ENCODE measurements around the gene AMER2. TPM values are rescaled to one million over a fixed set of nuclear protein-coding genes. Genes with fewer than 3 reads are reported as not detected.

Gene AMER2
- polyA plus RNA-seq, 3 donors, result not detected

DNA sequence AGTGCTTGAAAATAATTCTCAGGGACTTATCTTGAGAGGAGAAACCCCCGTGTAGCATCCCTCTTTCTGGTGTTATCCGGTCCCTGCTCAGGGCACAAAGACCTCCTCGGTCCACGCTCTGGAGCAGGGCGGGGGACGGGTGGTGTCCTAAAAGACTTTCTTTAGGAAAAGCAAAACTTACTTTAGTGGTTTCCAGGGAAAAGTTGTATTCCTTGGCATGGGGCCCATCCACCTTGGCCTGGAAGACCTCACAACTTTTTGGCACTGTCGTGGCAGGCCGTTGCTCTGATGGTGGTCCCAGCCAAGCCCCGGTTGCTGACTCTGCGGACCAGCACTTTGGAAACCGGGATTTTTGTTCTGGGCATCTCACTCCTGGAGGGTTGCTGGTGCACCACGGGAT lies 2.7 kb downstream of the AMER2 start:
- peaks cover 0 to 16% (median 8%) of the 10 kb centered on the region in 7 donors for H3K9me3 Mint-ChIP-seq
- no peak overlapping the region for H3K4me2 ChIP-seq (replicated peaks; ENCODE audit: extremely low read depth, low read length, poor library complexity, severe bottlenecking)
- H2AFZ ChIP-seq (ENCODE audit: insufficient read depth, low read depth, low read length, poor library complexity, severe bottlenecking), result no peak overlapping the region
- H3K27me3 Mint-ChIP-seq (ENCODE audit: low read depth in 3 of 3), result peaks cover 54 to 70% (median 65%) of the 10 kb centered on the region in 3 donors
- H3K9ac ChIP-seq (ENCODE audit: insufficient read depth, low read length, poor library complexity, severe bottlenecking), result no peak overlapping the region
- H4K20me1 ChIP-seq (ENCODE audit: insufficient read depth, low read length), result no peaks in the 10 kb centered on the region
- peaks cover 0 to 16% of the 10 kb centered on the region in 2 donors for H3K9me3 ChIP-seq (replicated peaks in 1 of 2; ENCODE audit: control insufficient read depth in 1 of 2, insufficient read depth in 1 of 2, low read length in 2 of 2)
- no peaks in the 10 kb centered on the region for H3K79me2 ChIP-seq (ENCODE audit: insufficient read depth, low read length)
- peaks cover 0 to 3% of the 10 kb centered on the region in 2 donors for H3K4me1 ChIP-seq (ENCODE audit: control insufficient read depth in 1 of 2, insufficient read depth in 2 of 2, low read length in 2 of 2)
- H3K4me3 Mint-ChIP-seq, result peak overlapping the region in 1 of 2 donors; percentile 80
- 96% methylated on average over 8 of the region's 12 CpGs for WGBS (ENCODE audit: insufficient coverage)
- TF ChIP-seq, protein P1, sequence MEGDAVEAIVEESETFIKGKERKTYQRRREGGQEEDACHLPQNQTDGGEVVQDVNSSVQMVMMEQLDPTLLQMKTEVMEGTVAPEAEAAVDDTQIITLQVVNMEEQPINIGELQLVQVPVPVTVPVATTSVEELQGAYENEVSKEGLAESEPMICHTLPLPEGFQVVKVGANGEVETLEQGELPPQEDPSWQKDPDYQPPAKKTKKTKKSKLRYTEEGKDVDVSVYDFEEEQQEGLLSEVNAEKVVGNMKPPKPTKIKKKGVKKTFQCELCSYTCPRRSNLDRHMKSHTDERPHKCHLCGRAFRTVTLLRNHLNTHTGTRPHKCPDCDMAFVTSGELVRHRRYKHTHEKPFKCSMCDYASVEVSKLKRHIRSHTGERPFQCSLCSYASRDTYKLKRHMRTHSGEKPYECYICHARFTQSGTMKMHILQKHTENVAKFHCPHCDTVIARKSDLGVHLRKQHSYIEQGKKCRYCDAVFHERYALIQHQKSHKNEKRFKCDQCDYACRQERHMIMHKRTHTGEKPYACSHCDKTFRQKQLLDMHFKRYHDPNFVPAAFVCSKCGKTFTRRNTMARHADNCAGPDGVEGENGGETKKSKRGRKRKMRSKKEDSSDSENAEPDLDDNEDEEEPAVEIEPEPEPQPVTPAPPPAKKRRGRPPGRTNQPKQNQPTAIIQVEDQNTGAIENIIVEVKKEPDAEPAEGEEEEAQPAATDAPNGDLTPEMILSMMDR (IDR thresholded peaks at IDR 0.05), result no peak
- intact Hi-C loops (cut with micrococcal nuclease), result no loop called here
- H3K27ac ChIP-seq (ENCODE audit: low read depth in 1 of 2, low read length in 2 of 2), result no peak overlapping the region
- H3K36me3 Mint-ChIP-seq, result peaks cover 0 to 6% of the 10 kb centered on the region in 2 donors
- H3K36me3 ChIP-seq (replicated peaks in 1 of 2; ENCODE audit: control insufficient read depth in 1 of 2, insufficient read depth in 2 of 2, low read length in 2 of 2), result no peaks in the 10 kb centered on the region
- no peak for DNase-seq
- no peak overlapping the region for H3K4me3 ChIP-seq (replicated peaks in 1 of 3; ENCODE audit: low read depth in 2 of 3, low read length in 3 of 3)
- H3K27ac Mint-ChIP-seq, result no peak overlapping the region
- peaks cover 54 to 81% of the 10 kb centered on the region in 2 donors for H3K27me3 ChIP-seq (ENCODE audit: control insufficient read depth in 2 of 2, insufficient read depth in 2 of 2, low read length in 2 of 2)
- H3K4me1 Mint-ChIP-seq, result peaks cover 10% of the 10 kb centered on the region

DNA sequence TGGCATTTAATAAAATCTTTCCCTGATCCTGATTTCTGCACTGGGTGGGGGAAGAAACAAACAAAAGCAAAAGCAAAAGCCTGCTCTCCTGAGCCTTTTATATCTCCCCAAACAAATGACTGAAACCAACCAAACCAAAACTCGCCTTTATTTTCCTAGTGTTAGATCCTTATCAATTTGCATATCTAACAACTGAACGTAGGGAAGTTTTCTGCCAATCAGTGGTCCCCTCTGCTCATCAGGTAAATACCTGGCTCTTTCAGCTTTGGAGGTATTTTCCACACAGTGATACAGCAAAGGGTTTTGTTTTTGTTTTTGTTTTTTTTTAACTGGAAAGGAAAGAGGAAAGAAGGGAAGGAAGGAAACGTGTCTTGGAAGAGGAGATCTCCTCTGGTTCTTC lies 3.3 kb downstream of the AMER2 start:
- peaks cover 10% of the 10 kb centered on the region for H3K4me1 Mint-ChIP-seq
- H3K36me3 Mint-ChIP-seq, result peaks cover 0 to 6% of the 10 kb centered on the region in 2 donors
- peaks cover 0 to 16% of the 10 kb centered on the region in 2 donors for H3K9me3 ChIP-seq (replicated peaks in 1 of 2; ENCODE audit: control insufficient read depth in 1 of 2, insufficient read depth in 1 of 2, low read length in 2 of 2)
- H3K27ac Mint-ChIP-seq, result no peak overlapping the region
- no peak overlapping the region for H3K27ac ChIP-seq (ENCODE audit: low read depth in 1 of 2, low read length in 2 of 2)
- no peak overlapping the region for H3K4me2 ChIP-seq (replicated peaks; ENCODE audit: extremely low read depth, low read length, poor library complexity, severe bottlenecking)
- H3K27me3 Mint-ChIP-seq (ENCODE audit: low read depth in 3 of 3), result peaks cover 52 to 67% (median 63%) of the 10 kb centered on the region in 3 donors
- no peaks in the 10 kb centered on the region for H3K36me3 ChIP-seq (replicated peaks in 1 of 2; ENCODE audit: control insufficient read depth in 1 of 2, insufficient read depth in 2 of 2, low read length in 2 of 2)
- no peaks in the 10 kb centered on the region for H4K20me1 ChIP-seq (ENCODE audit: insufficient read depth, low read length)
- peak overlapping the region in 1 of 2 donors; percentile 80 for H3K4me3 Mint-ChIP-seq
- no peak overlapping the region for H3K4me3 ChIP-seq (replicated peaks in 1 of 3; ENCODE audit: low read depth in 2 of 3, low read length in 3 of 3)
- peaks cover 50 to 76% of the 10 kb centered on the region in 2 donors for H3K27me3 ChIP-seq (ENCODE audit: control insufficient read depth in 2 of 2, insufficient read depth in 2 of 2, low read length in 2 of 2)
- DNase-seq, result no peak
- no peak overlapping the region for H3K9ac ChIP-seq (ENCODE audit: insufficient read depth, low read length, poor library complexity, severe bottlenecking)
- H2AFZ ChIP-seq (ENCODE audit: insufficient read depth, low read depth, low read length, poor library complexity, severe bottlenecking), result no peak overlapping the region
- 30% methylated on average over 2 of the region's 3 CpGs for WGBS (ENCODE audit: insufficient coverage)
- intact Hi-C loops (cut with micrococcal nuclease), result no loop called here
- peaks cover 0 to 3% of the 10 kb centered on the region in 2 donors for H3K4me1 ChIP-seq (ENCODE audit: control insufficient read depth in 1 of 2, insufficient read depth in 2 of 2, low read length in 2 of 2)
- peaks cover 0 to 16% (median 8%) of the 10 kb centered on the region in 7 donors for H3K9me3 Mint-ChIP-seq
- no peaks in the 10 kb centered on the region for H3K79me2 ChIP-seq (ENCODE audit: insufficient read depth, low read length)
- TF ChIP-seq, protein P1 (IDR thresholded peaks at IDR 0.05), result no peak

Data from CD14-positive monocyte (primary cell).